GM23338 (cell line): ENCODE measurements around the gene GDF10. TPM values are rescaled to one million over a fixed set of nuclear protein-coding genes. Genes with fewer than 3 reads are reported as not detected.

Experiments
- ATAC-seq: fragments of 200-7000 bp; cut with Tn5 transposase; 3 replicates; pipeline ENCODE4 v1.9.1; 2020
- DNase-seq: peaks from one replicate; pipeline ENCODE4 v3.0.0-alpha.2; 2015; ENCODE audit warnings: low spot score
- H2AFZ ChIP-seq: fragments of 200-600 bp; sonication (generic); 2 replicates; pipeline ENCODE4 v1.8.0; 2016; ENCODE audit warnings: antibody characterized with exemption, mild to moderate bottlenecking, moderate library complexity
- H3F3A ChIP-seq: fragments of 200-600 bp; sonication (generic); replicated peaks from 2 replicates; pipeline ENCODE4 v1.8.0; 2017; ENCODE audit warnings: antibody characterized with exemption, mixed run types, low read depth
- H3K27ac ChIP-seq: fragments of 200-600 bp; sonication (generic); 2 replicates; pipeline ENCODE4 v1.6.1; 2016; ENCODE audit warnings: low read depth
- H3K27me3 ChIP-seq: fragments of 200-600 bp; sonication (generic); 2 replicates; pipeline ENCODE4 v1.8.0; 2016; ENCODE audit warnings: mild to moderate bottlenecking, mixed run types, moderate library complexity; ENCODE audit not compliant: insufficient read depth
- H3K36me3 ChIP-seq: fragments of 200-600 bp; sonication (generic); 2 replicates; pipeline ENCODE4 v1.8.0; 2016; ENCODE audit warnings: mild to moderate bottlenecking; ENCODE audit not compliant: insufficient read depth
- H3K4me1 ChIP-seq: fragments of 200-600 bp; sonication (generic); 2 replicates; pipeline ENCODE4 v1.8.0; 2016; ENCODE audit warnings: mild to moderate bottlenecking, moderate library complexity; ENCODE audit not compliant: insufficient read depth
- H3K4me2 ChIP-seq: fragments of 200-600 bp; sonication (generic); 2 replicates; pipeline ENCODE4 v1.7.1; 2017; ENCODE audit warnings: mixed run types
- H3K4me3 ChIP-seq: fragments of 200-600 bp; sonication (generic); 2 replicates; pipeline ENCODE4 v1.6.1; 2016; ENCODE audit warnings: mixed run types
- H3K79me2 ChIP-seq: fragments of 200-600 bp; sonication (generic); replicated peaks from 2 replicates; pipeline ENCODE4 v1.8.0; 2017; ENCODE audit warnings: mild to moderate bottlenecking; ENCODE audit not compliant: insufficient read depth
- H3K9me2 ChIP-seq: fragments of 200-600 bp; sonication (generic); 2 replicates; pipeline ENCODE4 v1.8.0; 2017; ENCODE audit not compliant: insufficient read depth
- H4K20me1 ChIP-seq: fragments of 200-600 bp; sonication (generic); replicated peaks from 2 replicates; pipeline ENCODE4 v1.8.0; 2017; ENCODE audit warnings: mild to moderate bottlenecking; ENCODE audit not compliant: insufficient read depth
- H3K27ac Mint-ChIP-seq: 2 replicates; pipeline ENCODE4 v1.8.0; 2020; ENCODE audit warnings: inconsistent platforms, mild to moderate bottlenecking, moderate library complexity, mixed read lengths
- H3K27me3 Mint-ChIP-seq: 3 replicates; pipeline ENCODE4 v1.8.0; 2022; ENCODE audit warnings: low read depth, mild to moderate bottlenecking, moderate library complexity, mixed read lengths, inconsistent platforms; ENCODE audit not compliant: insufficient read depth, poor library complexity
- H3K36me3 Mint-ChIP-seq: 3 replicates; pipeline ENCODE4 v1.8.0; 2021; ENCODE audit warnings: low read depth, mild to moderate bottlenecking, inconsistent platforms, moderate library complexity, mixed read lengths
- H3K4me1 Mint-ChIP-seq: 3 replicates; pipeline ENCODE4 v1.8.0; 2020; ENCODE audit warnings: mild to moderate bottlenecking, inconsistent platforms, mixed read lengths
- H3K4me3 Mint-ChIP-seq: 3 replicates; pipeline ENCODE4 v1.8.0; 2021; ENCODE audit warnings: moderate library complexity, mild to moderate bottlenecking, inconsistent platforms, mixed read lengths
- H3K9me3 Mint-ChIP-seq: 3 replicates; pipeline ENCODE4 v1.8.0; 2020; ENCODE audit warnings: moderate library complexity, mild to moderate bottlenecking, inconsistent platforms, mixed read lengths
- EZH2 ChIP-seq: fragments of 200-600 bp; sonication (generic); IDR thresholded peaks from one replicate; pipeline ENCODE4 v1.8.0; 2017; ENCODE audit warnings: antibody characterized with exemption, mild to moderate bottlenecking, low read depth; ENCODE audit not compliant: unreplicated experiment
- EZH2phosphoT487 ChIP-seq: fragments of 200-600 bp; sonication (generic); IDR thresholded peaks from one replicate; pipeline ENCODE4 v1.8.1; 2018; ENCODE audit warnings: antibody characterized with exemption; ENCODE audit not compliant: unreplicated experiment
- JUNB ChIP-seq: IDR thresholded peaks from one replicate; pipeline ENCODE4 v1.6.1; 2016; ENCODE audit warnings: antibody characterized with exemption; ENCODE audit not compliant: unreplicated experiment
- NANOG ChIP-seq: IDR thresholded peaks from 2 replicates; pipeline ENCODE4 v1.6.1; 2016; ENCODE audit warnings: antibody characterized with exemption, borderline replicate concordance
- ZNF114 ChIP-seq: fragments of 250-450 bp; sonication (Bioruptor Pico); IDR thresholded peaks from 2 replicates; pipeline ENCODE4 v1.5.0; 2020; ENCODE audit warnings: mild to moderate bottlenecking, moderate library complexity
- ZNF331 ChIP-seq: fragments of 250-450 bp; sonication (Bioruptor Pico); IDR thresholded peaks from 2 replicates; pipeline ENCODE4 v1.5.0; 2020; ENCODE audit warnings: low read depth, mild to moderate bottlenecking, moderate library complexity
- polyA plus RNA-seq: library from polyadenylated mRNA; unstranded; fragments of >200 nt; fragmentation: Nextera tagmentation; extraction: Ambion mirVana; gene quantifications from 2 replicates; pipeline ENCODE4 v1.2.1, GENCODE V29; 2016
- total RNA-seq: library from RNA; depleted of rRNA; stranded (reverse); fragments of >200 nt; shearing (Covaris generic); gene quantifications from 2 replicates; pipeline ENCODE4 v1.2.3, GENCODE V29; 2014
- TF ChIP-seq, protein P1 (sequence below): IDR thresholded peaks from 2 replicates; pipeline ENCODE4 v1.6.1; 2016; ENCODE audit warnings: antibody characterized with exemption
- TF ChIP-seq, protein P2 (sequence below), 2 experiments: fragments of 200-600 bp in 1 of 2; sonication (generic) in 1 of 2; conservative IDR thresholded peaks; 2 replicates each; pipeline versions ENCODE4 v1.5.1 to v1.6.1; 2016 to 2017; ENCODE audit warnings: antibody characterized with exemption in 2 of 2, low read depth in 2 of 2, mild to moderate bottlenecking in 2 of 2, moderate library complexity in 1 of 2

GDF10 gene
- total and polyA plus RNA-seq, 2 experiments from 2014 or later = 0.21 TPM; not detected in 1

DNA sequence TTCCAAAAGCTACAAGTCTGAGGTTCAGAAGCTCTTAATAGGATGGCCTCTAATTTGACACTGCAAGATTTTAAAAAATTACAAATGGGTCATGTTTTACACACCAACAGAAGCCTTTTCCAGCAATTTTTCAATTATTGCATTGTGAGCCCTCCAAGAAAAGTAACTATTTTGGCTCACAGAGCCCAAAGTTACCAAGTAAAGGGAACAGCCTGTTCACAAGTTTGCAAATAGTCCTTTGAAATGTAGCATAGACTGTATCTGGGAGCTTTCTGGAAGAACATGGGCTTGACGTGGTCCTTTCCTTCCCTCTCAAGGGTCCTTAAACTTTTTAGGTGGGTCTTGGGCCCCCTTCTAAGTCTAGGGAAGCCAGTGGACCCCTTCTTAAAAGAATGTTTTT is 1.3 kb upstream of the GDF10 start:
- Histone ChIP-seq H3K4me1 (peaks cover 4% of the 10 kb centered on the region; the same call in 1 of the 2 replicates), H3K79me2 (no peaks in the 10 kb centered on the region), H2AFZ (no peak overlapping the region), H3K4me3 (no peak overlapping the region), H3K27ac (no peak overlapping the region), H3K9me2 (no peaks in the 10 kb centered on the region), H3K36me3 (no peaks in the 10 kb centered on the region), H3K4me2 (no peak overlapping the region), H4K20me1 (no peaks in the 10 kb centered on the region), H3F3A (no peaks in the 10 kb centered on the region), H3K27me3 (peaks cover 39% of the 10 kb centered on the region)
- DNase-seq = no peak
- H3K36me3 Mint-ChIP-seq = no peaks in the 10 kb centered on the region
- no peak overlapping the region for H3K4me3 Mint-ChIP-seq
- ATAC-seq = no peak
- peaks cover 37% of the 10 kb centered on the region for H3K27me3 Mint-ChIP-seq
- TF ChIP-seq NANOG = no peak
- TF ChIP-seq, protein P1, sequence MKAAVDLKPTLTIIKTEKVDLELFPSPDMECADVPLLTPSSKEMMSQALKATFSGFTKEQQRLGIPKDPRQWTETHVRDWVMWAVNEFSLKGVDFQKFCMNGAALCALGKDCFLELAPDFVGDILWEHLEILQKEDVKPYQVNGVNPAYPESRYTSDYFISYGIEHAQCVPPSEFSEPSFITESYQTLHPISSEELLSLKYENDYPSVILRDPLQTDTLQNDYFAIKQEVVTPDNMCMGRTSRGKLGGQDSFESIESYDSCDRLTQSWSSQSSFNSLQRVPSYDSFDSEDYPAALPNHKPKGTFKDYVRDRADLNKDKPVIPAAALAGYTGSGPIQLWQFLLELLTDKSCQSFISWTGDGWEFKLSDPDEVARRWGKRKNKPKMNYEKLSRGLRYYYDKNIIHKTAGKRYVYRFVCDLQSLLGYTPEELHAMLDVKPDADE = no peak
- TF ChIP-seq ZNF114 (CRISPR knock-in tag) = no peak
- no peak for TF ChIP-seq JUNB
- H3K4me1 Mint-ChIP-seq = peaks cover 23% of the 10 kb centered on the region
- no peak overlapping the region for H3K27ac Mint-ChIP-seq
- H3K9me3 Mint-ChIP-seq = no peaks in the 10 kb centered on the region

DNA sequence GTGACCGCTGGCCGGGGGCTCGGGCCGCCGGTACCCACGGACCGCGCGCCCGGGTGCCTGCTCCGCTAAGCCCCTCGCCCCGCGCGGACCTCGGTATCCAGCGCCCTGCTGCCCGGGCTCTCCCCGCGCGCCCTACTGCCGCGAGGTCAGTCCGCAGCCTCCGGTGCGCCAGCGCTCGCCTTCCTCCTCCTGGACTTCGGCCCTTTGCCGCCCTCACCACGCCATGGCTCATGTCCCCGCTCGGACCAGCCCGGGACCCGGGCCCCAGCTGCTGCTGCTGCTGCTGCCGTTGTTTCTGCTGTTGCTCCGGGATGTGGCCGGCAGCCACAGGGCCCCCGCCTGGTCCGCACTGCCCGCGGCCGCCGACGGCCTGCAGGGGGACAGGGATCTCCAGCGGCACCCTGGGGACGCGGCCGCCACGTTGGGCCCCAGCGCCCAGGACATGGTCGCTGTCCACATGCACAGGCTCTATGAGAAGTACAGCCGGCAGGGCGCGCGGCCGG is 483 bp downstream of the GDF10 start:
- H3K36me3 Mint-ChIP-seq = no peaks in the 10 kb centered on the region
- peak; percentile 60 for ATAC-seq
- H4K20me1 ChIP-seq = no peaks in the 10 kb centered on the region

DNA sequence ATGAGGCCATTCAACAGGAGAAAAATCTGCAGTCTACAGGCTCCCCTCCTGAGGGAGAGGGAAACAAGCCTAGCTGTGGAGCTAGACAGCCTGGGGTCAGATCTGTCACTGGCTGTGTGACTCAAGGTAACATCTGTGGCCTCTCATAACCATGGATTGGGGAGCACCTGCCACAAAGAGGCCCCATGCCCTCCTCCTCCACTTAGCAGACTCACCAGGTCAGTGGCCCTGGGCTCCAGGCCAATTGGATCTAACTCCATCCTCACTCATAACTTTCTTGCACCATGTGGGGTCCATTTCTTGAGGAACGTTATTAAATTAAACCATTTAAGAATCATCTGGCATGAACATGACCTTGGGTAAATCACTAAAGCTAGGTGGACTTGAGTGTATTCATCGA is 1.8 kb downstream of the GDF10 start:
- H3K4me1 ChIP-seq = peaks cover 4% of the 10 kb centered on the region; the same call in 1 of the 2 replicates
- no peak overlapping the region for H3K4me3 ChIP-seq
- no peak overlapping the region for H2AFZ ChIP-seq
- DNase-seq (no peak), ATAC-seq (no peak)
- peaks cover 17% of the 10 kb centered on the region for H3K4me1 Mint-ChIP-seq
- H3K27me3 ChIP-seq = peaks cover 39% of the 10 kb centered on the region
- peaks cover 39% of the 10 kb centered on the region for H3K27me3 Mint-ChIP-seq
- H3K4me3 Mint-ChIP-seq = no peak overlapping the region
- H4K20me1 ChIP-seq = no peaks in the 10 kb centered on the region
- H3K36me3 Mint-ChIP-seq = no peaks in the 10 kb centered on the region
- no peak overlapping the region for H3K27ac ChIP-seq
- no peaks in the 10 kb centered on the region for H3K36me3 ChIP-seq
- no peaks in the 10 kb centered on the region for H3K9me3 Mint-ChIP-seq
- H3K4me2 ChIP-seq = no peak overlapping the region
- no peaks in the 10 kb centered on the region for H3K79me2 ChIP-seq
- no peak overlapping the region for H3K27ac Mint-ChIP-seq
- H3F3A ChIP-seq = no peaks in the 10 kb centered on the region
- H3K9me2 ChIP-seq = no peaks in the 10 kb centered on the region
- TF ChIP-seq EZH2phosphoT487 = no peak
- no peak for TF ChIP-seq ZNF114 (CRISPR knock-in tag)

More for the DNA sequence above, 483 bp downstream of the GDF10 start:
- H3K36me3 ChIP-seq = no peaks in the 10 kb centered on the region
- no peaks in the 10 kb centered on the region for H3F3A ChIP-seq
- Mint-ChIP-seq H3K4me3 (peak overlapping the region; percentile 72), H3K27me3 (peaks cover 39% of the 10 kb centered on the region), H3K27ac (no peak overlapping the region), H3K4me1 (peaks cover 27% of the 10 kb centered on the region), H3K9me3 (no peaks in the 10 kb centered on the region)
- H2AFZ ChIP-seq = peak overlapping the region; percentile 84
- H3K4me1 ChIP-seq = peaks cover 4% of the 10 kb centered on the region; the same call in 1 of the 2 replicates
- no peak overlapping the region for H3K27ac ChIP-seq
- peak; percentile 46 for DNase-seq
- no peaks in the 10 kb centered on the region for H3K79me2 ChIP-seq
- TF ChIP-seq EZH2 (peak; percentile 46), ZNF114 (CRISPR knock-in tag) (no peak), ZNF331 (CRISPR knock-in tag) (no peak)
- TF ChIP-seq, protein P2, sequence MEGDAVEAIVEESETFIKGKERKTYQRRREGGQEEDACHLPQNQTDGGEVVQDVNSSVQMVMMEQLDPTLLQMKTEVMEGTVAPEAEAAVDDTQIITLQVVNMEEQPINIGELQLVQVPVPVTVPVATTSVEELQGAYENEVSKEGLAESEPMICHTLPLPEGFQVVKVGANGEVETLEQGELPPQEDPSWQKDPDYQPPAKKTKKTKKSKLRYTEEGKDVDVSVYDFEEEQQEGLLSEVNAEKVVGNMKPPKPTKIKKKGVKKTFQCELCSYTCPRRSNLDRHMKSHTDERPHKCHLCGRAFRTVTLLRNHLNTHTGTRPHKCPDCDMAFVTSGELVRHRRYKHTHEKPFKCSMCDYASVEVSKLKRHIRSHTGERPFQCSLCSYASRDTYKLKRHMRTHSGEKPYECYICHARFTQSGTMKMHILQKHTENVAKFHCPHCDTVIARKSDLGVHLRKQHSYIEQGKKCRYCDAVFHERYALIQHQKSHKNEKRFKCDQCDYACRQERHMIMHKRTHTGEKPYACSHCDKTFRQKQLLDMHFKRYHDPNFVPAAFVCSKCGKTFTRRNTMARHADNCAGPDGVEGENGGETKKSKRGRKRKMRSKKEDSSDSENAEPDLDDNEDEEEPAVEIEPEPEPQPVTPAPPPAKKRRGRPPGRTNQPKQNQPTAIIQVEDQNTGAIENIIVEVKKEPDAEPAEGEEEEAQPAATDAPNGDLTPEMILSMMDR (conservative IDR thresholded peaks at IDR 0.05; ENCODE audit: low read depth in 2 of 2) = peak in 1 of 2 experiments; percentile 17; a peak in 1 of 4 replicates
- no peaks in the 10 kb centered on the region for H3K9me2 ChIP-seq
- peak overlapping the region; percentile 69 for H3K4me3 ChIP-seq
- peak overlapping the region; percentile 86 for H3K4me2 ChIP-seq
- peaks cover 39% of the 10 kb centered on the region for H3K27me3 ChIP-seq
